Measurements from ENCODE around the gene NUP93. TPM values are rescaled to one million over a fixed set of nuclear protein-coding genes. Genes with fewer than 3 reads are reported as not detected.

NUP93 gene
- total RNA-seq, 1 experiment from 2014 or later = 144 TPM

DNA sequence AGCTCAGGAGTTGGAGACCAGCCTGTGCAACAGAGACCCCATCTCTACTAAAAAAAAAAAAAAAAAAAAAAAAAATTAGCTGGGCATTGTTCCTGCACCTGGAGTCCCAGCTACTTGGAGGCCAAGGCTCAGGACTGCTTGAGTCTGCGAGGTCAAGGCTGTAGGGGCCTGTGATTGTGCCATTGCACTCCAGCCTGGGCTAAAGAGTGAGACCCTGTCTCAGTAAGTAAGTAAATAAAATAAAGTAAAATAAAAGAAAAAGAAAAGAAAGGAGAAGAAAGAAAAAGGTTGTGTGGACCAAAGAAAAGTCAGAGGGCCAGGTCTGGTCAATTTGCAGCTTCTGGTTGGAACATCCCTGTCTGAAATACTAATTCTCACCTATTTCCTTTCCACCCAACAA lies 29.3 kb upstream of the NUP93 start (continued):
- TF ChIP-seq, protein P1, sequence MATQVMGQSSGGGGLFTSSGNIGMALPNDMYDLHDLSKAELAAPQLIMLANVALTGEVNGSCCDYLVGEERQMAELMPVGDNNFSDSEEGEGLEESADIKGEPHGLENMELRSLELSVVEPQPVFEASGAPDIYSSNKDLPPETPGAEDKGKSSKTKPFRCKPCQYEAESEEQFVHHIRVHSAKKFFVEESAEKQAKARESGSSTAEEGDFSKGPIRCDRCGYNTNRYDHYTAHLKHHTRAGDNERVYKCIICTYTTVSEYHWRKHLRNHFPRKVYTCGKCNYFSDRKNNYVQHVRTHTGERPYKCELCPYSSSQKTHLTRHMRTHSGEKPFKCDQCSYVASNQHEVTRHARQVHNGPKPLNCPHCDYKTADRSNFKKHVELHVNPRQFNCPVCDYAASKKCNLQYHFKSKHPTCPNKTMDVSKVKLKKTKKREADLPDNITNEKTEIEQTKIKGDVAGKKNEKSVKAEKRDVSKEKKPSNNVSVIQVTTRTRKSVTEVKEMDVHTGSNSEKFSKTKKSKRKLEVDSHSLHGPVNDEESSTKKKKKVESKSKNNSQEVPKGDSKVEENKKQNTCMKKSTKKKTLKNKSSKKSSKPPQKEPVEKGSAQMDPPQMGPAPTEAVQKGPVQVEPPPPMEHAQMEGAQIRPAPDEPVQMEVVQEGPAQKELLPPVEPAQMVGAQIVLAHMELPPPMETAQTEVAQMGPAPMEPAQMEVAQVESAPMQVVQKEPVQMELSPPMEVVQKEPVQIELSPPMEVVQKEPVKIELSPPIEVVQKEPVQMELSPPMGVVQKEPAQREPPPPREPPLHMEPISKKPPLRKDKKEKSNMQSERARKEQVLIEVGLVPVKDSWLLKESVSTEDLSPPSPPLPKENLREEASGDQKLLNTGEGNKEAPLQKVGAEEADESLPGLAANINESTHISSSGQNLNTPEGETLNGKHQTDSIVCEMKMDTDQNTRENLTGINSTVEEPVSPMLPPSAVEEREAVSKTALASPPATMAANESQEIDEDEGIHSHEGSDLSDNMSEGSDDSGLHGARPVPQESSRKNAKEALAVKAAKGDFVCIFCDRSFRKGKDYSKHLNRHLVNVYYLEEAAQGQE (IDR thresholded peaks at IDR 0.05; ENCODE audit: low read depth) = no peak
- TF ChIP-seq ELF1 (IDR thresholded peaks at IDR 0.05; ENCODE audit: borderline replicate concordance, low read depth) = no peak

GRCh38 chr16:56701534-56701933 lies 28.4 kb upstream of the NUP93 start:
- ChIA-PET RAD21 (ENCODE audit: low non-redundant PET in 1 of 2, low total read pairs in 2 of 2, uncharacterized antibody in 2 of 2, unreplicated experiment in 2 of 2) (interaction anchor here (0.7 to 2.4 kb wide), 17 partner anchors 58 to 345 kb away, joined by 3 to 13 read pairs (median 4); no protein-coding TSS in a partner anchor), CTCF (interaction anchor here (0.5 to 4.0 kb wide), 30 partner anchors 9 to 390 kb away, joined by 3 to 65 read pairs (median 4); partner anchors contain the start of genes MT1E, MT2A, NUDT21 and OGFOD1), POLR2A (interaction anchor here (0.9 to 2.7 kb wide), 5 partner anchors 75 to 250 kb away, joined by 3 to 24 read pairs (median 4); partner anchors contain the start of genes MT1E, NUDT21 and OGFOD1)
- Histone ChIP-seq H3K9me3 (ENCODE audit: control insufficient read depth in 1 of 2, insufficient read depth in 1 of 2, low read depth in 1 of 2, low read length in 2 of 2) (no peaks in the 10 kb centered on the region), H3K4me3 (replicated peaks in 1 of 2; ENCODE audit: low read depth in 1 of 2, low read length in 2 of 2) (no peak overlapping the region), H3K4me2 (ENCODE audit: low read length) (peak overlapping the region; percentile 11; the same call in 1 of the 2 replicates), H3K27ac (ENCODE audit: low read depth, low read length) (no peak overlapping the region), H3K36me3 (ENCODE audit: control insufficient read depth in 1 of 2, insufficient read depth in 2 of 2, low read length in 2 of 2) (no peaks in the 10 kb centered on the region), H3K4me1 (ENCODE audit: control insufficient read depth in 1 of 2, insufficient read depth in 2 of 2, low read length in 2 of 2) (peaks cover 0 to 11% of the 10 kb centered on the region in 2 experiments; a peak in 3 of 4 replicates), H3K79me2 (ENCODE audit: insufficient read depth, low read length) (no peaks in the 10 kb centered on the region), H3K27me3 (ENCODE audit: insufficient read depth, low read length) (no peaks in the 10 kb centered on the region), H4K20me1 (ENCODE audit: insufficient read depth) (no peaks in the 10 kb centered on the region), H2AFZ (ENCODE audit: low read depth, low read length, poor library complexity, severe bottlenecking) (peak overlapping the region; percentile 44), H3K9me2 (ENCODE audit: insufficient read depth) (no peaks in the 10 kb centered on the region), H3K9ac (ENCODE audit: low read length) (no peak overlapping the region)
- intact Hi-C loops (cut with micrococcal nuclease) = loop anchor here (5.0 to 10.0 kb wide), 3 partner anchors 189 to 989 kb away; no protein-coding TSS in a partner anchor
- no peak for DNase-seq (ENCODE audit: low read depth, low spot score)
- TF ChIP-seq, protein P2, sequence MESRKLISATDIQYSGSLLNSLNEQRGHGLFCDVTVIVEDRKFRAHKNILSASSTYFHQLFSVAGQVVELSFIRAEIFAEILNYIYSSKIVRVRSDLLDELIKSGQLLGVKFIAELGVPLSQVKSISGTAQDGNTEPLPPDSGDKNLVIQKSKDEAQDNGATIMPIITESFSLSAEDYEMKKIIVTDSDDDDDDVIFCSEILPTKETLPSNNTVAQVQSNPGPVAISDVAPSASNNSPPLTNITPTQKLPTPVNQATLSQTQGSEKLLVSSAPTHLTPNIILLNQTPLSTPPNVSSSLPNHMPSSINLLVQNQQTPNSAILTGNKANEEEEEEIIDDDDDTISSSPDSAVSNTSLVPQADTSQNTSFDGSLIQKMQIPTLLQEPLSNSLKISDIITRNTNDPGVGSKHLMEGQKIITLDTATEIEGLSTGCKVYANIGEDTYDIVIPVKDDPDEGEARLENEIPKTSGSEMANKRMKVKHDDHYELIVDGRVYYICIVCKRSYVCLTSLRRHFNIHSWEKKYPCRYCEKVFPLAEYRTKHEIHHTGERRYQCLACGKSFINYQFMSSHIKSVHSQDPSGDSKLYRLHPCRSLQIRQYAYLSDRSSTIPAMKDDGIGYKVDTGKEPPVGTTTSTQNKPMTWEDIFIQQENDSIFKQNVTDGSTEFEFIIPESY (IDR thresholded peaks at IDR 0.05; ENCODE audit: extremely low read depth, insufficient replicate concordance, low read length) = no peak
- TF ChIP-seq ZNF274 (IDR thresholded peaks at IDR 0.05; ENCODE audit: low read depth, low read length) (no peak), RAD21 (IDR thresholded peaks at IDR 0.05; ENCODE audit: low read depth) (no peak), CTCF (IDR thresholded peaks at IDR 0.05 in 2 of 3, conservative IDR thresholded peaks at IDR 0.05 in 1 of 3; ENCODE audit: borderline replicate concordance in 1 of 3, insufficient read depth in 1 of 3, low read depth in 2 of 3, low read length in 2 of 3) (no peak), SIN3A (IDR thresholded peaks at IDR 0.05; ENCODE audit: low read depth) (no peak), EZH2phosphoT487 (IDR thresholded peaks at IDR 0.05; ENCODE audit: borderline replicate concordance) (no peak), ATF3 (IDR thresholded peaks at IDR 0.05) (no peak), SP1 (IDR thresholded peaks at IDR 0.05; ENCODE audit: low read depth) (no peak), POLR2AphosphoS5 (IDR thresholded peaks at IDR 0.05; ENCODE audit: low read depth, low read length) (no peak), POLR2A (IDR thresholded peaks at IDR 0.05; ENCODE audit: borderline replicate concordance, extremely low read depth, insufficient read depth, insufficient read length) (no peak), JUND (IDR thresholded peaks at IDR 0.05) (no peak), FOSL1 (IDR thresholded peaks at IDR 0.05; ENCODE audit: low read depth) (no peak), SRF (IDR thresholded peaks at IDR 0.05; ENCODE audit: low read depth) (no peak), CBX3 (IDR thresholded peaks at IDR 0.05; ENCODE audit: low read depth) (no peak), ELF1 (IDR thresholded peaks at IDR 0.05; ENCODE audit: borderline replicate concordance, low read depth) (no peak)
- no TSS peak for BruUV-seq (replicated peaks)
- no peak for ATAC-seq

All from HCT116 (cell line).